Loucy (cell line): Measurements from ENCODE around the gene ETS1.

ENCODE experiments used
- CTCF ChIP-seq: fragments of 200-600 bp; sonication (generic); conservative IDR thresholded peaks from 2 replicates; pipeline ENCODE4 v1.5.1; 2014; ENCODE audit warnings: mild to moderate bottlenecking, antibody characterized with exemption, low read length
- EZH2phosphoT487 ChIP-seq: fragments of 200-600 bp; IDR thresholded peaks from 2 replicates; pipeline ENCODE4 v1.6.1; 2018; ENCODE audit warnings: antibody characterized with exemption, mild to moderate bottlenecking, moderate library complexity, borderline replicate concordance

GRCh38 chr11:128581561-128582272, 5.6 kb downstream of the ETS1 start:
- no peak for TF ChIP-seq EZH2phosphoT487
- no peak for TF ChIP-seq CTCF
